Cardiac muscle cell (in vitro differentiated cells and primary cell): ENCODE measurements around the gene PEX14. TPM values are rescaled to one million over a fixed set of nuclear protein-coding genes. Genes with fewer than 3 reads are reported as not detected.

Experiments
- DNase-seq, 2 donors: peaks; one replicate each; pipeline versions ENCODE4 v3.0.0 to v3.0.0-alpha.2; 2010 to 2017; ENCODE audit warnings: low read depth in 1 of 2, low spot score in 1 of 2
- H3K27ac ChIP-seq: fragments of 200-600 bp; sonication (generic); 2 replicates; pipeline ENCODE4 v1.5.1; 2016
- H3K27me3 ChIP-seq: fragments of 200-600 bp; sonication (generic); 2 replicates; pipeline ENCODE4 v1.6.0; 2016; ENCODE audit warnings: control low read depth
- H3K36me3 ChIP-seq: fragments of 200-600 bp; sonication (generic); 2 replicates; pipeline ENCODE4 v1.5.1; 2016; ENCODE audit warnings: control low read depth
- H3K4me1 ChIP-seq: fragments of 200-600 bp; sonication (generic); 2 replicates; pipeline ENCODE4 v1.8.1; 2017; ENCODE audit warnings: low read depth, mild to moderate bottlenecking, mixed run types
- H3K4me3 ChIP-seq: fragments of 200-600 bp; sonication (generic); 2 replicates; pipeline ENCODE4 v1.5.1; 2016; ENCODE audit warnings: mild to moderate bottlenecking
- H3K9me3 ChIP-seq: fragments of 200-600 bp; sonication (generic); 2 replicates; pipeline ENCODE4 v1.5.1; 2017; ENCODE audit warnings: low read depth, mild to moderate bottlenecking, control low read depth
- CTCF ChIP-seq: IDR thresholded peaks from 2 replicates; pipeline ENCODE4 v1.5.1; 2012; ENCODE audit warnings: low read depth, mild to moderate bottlenecking, low read length
- polyA plus RNA-seq: library from polyadenylated mRNA; unstranded; fragments of >200 nt; fragmentation: Nextera tagmentation; extraction: Ambion mirVana; gene quantifications from 2 replicates; pipeline ENCODE4 v1.2.1, GENCODE V29; 2016
- total RNA-seq: library from RNA; depleted of rRNA; stranded (reverse); fragments of >200 nt; gene quantifications from 2 replicates; pipeline ENCODE4 v1.2.3, GENCODE V29; 2016

PEX14 gene
- total and polyA plus RNA-seq, 2 experiments from 2014 or later = 25.0 to 32.1 TPM

GRCh38 chr1:10671622-10672342, 197.0 kb downstream of the PEX14 start:
- H3K27me3 ChIP-seq = no peaks in the 10 kb centered on the region
- no peaks in the 10 kb centered on the region for H3K36me3 ChIP-seq
- no peak for TF ChIP-seq CTCF
- H3K9me3 ChIP-seq = no peaks in the 10 kb centered on the region
- no peak overlapping the region for H3K4me3 ChIP-seq
- peak overlapping the region; percentile 17 for H3K27ac ChIP-seq
- no peak for DNase-seq
- H3K4me1 ChIP-seq = peaks cover 41% of the 10 kb centered on the region

- TF ChIP-seq CTCF = no peak
- no peaks in the 10 kb centered on the region for H3K27me3 ChIP-seq
- H3K4me3 ChIP-seq = no peak overlapping the region
- H3K36me3 ChIP-seq = no peaks in the 10 kb centered on the region
- H3K27ac ChIP-seq = peak overlapping the region; percentile 17
- H3K9me3 ChIP-seq = no peaks in the 10 kb centered on the region
- no peak for DNase-seq
- peaks cover 44% of the 10 kb centered on the region for H3K4me1 ChIP-seq
Observed at GRCh38 chr1:10672343-10673050, 197.7 kb downstream of the PEX14 start.

- H3K9me3 ChIP-seq = no peaks in the 10 kb centered on the region
- peaks cover 44% of the 10 kb centered on the region for H3K4me1 ChIP-seq
- DNase-seq = no peak
- peak overlapping the region; percentile 26 for H3K27ac ChIP-seq
- no peaks in the 10 kb centered on the region for H3K27me3 ChIP-seq
- H3K4me3 ChIP-seq = no peak overlapping the region
- no peak for TF ChIP-seq CTCF
- H3K36me3 ChIP-seq = no peaks in the 10 kb centered on the region
Observed at GRCh38 chr1:10673109-10673711, 198.5 kb downstream of the PEX14 start.

- H3K4me1 ChIP-seq = peaks cover 46% of the 10 kb centered on the region
- no peak overlapping the region for H3K4me3 ChIP-seq
- no peak for TF ChIP-seq CTCF
- no peaks in the 10 kb centered on the region for H3K36me3 ChIP-seq
- no peak overlapping the region for H3K27ac ChIP-seq
- H3K9me3 ChIP-seq = no peaks in the 10 kb centered on the region
- no peaks in the 10 kb centered on the region for H3K27me3 ChIP-seq
- no peak for DNase-seq
Observed at GRCh38 chr1:10674222-10674621, 199.5 kb downstream of the PEX14 start.

GRCh38 chr1:10674700-10675609, 200.2 kb downstream of the PEX14 start:
- H3K4me3 ChIP-seq = no peak overlapping the region
- no peaks in the 10 kb centered on the region for H3K9me3 ChIP-seq
- no peaks in the 10 kb centered on the region for H3K27me3 ChIP-seq
- no peak for TF ChIP-seq CTCF
- H3K4me1 ChIP-seq = peaks cover 48% of the 10 kb centered on the region
- H3K27ac ChIP-seq = peak overlapping the region; percentile 28
- no peak for DNase-seq
- H3K36me3 ChIP-seq = no peaks in the 10 kb centered on the region
